GM21737 (cell line): ENCODE measurements around the gene WNT7B.

ENCODE experiments used
- ATAC-seq: cut with Tn5 transposase; IDR thresholded peaks from one replicate; pipeline ENCODE4 v1.9.1; 2021; ENCODE audit warnings: mild to moderate bottlenecking, moderate library complexity; ENCODE audit not compliant: unreplicated experiment

Gene WNT7B

GRCh38 chr22:45933506-45934167 is 43.3 kb downstream of the WNT7B start:
- no peak for ATAC-seq

DNA sequence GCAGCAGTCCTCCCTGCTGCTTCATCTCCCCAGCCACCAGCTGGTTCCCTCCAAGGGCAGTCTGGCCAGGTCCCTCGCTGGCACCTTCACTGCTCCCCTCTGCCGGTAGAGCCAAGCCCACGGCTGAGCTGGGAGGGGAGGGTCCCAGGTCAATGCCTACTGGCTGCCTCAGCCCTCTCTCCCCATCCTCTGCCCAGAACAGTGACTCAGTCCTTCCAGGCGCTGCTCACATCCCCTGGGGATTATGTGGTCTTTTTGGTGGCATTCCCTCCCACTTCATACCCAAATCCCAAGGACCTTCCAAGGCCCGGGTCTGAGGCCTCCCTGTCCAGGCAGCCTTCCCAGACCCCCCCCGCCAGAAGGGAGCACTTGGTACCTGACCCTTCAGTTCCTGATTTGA is 44.9 kb downstream of the WNT7B start:
- no peak for ATAC-seq

DNA sequence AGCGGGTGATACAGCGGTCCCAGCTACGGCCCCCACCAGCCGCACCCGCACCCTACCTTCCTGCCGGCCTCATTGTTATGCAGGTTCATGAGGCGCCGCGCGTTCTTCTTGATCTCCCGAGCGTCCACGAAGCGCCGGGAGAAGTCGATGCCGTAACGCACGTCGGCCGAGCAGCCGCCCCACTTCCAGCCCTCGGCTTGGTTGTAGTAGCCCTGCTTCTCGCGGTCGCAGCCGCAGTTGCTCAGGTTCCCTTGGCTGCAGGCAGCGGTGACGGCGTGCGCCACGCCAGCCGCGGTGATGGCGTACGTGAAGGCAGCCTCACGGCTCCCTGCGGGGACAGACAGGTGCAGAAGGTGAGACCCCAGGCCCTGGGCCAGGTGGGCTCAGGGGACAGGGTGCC is 45.9 kb downstream of the WNT7B start:
- ATAC-seq, result no peak

GRCh38 chr22:45930324-45930723 is 46.6 kb downstream of the WNT7B start:
- ATAC-seq, result no peak

DNA sequence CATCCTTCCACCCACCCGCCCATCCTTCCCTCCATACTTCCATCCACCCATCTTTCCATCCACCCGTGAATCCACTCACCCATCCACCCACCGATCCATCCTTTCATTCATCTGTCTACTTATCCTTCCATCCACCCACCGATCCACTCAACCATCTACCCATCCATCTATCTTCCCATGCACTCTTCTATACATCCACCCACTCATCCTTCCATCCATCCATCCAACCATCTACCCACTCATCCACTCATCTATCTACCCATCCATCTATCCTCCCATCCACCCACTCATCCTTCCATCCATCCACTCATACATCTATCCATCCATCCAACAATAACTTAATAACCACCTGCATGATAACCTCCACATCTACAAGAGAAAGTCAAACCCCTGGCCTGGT is 47.3 kb downstream of the WNT7B start:
- no peak for ATAC-seq

DNA sequence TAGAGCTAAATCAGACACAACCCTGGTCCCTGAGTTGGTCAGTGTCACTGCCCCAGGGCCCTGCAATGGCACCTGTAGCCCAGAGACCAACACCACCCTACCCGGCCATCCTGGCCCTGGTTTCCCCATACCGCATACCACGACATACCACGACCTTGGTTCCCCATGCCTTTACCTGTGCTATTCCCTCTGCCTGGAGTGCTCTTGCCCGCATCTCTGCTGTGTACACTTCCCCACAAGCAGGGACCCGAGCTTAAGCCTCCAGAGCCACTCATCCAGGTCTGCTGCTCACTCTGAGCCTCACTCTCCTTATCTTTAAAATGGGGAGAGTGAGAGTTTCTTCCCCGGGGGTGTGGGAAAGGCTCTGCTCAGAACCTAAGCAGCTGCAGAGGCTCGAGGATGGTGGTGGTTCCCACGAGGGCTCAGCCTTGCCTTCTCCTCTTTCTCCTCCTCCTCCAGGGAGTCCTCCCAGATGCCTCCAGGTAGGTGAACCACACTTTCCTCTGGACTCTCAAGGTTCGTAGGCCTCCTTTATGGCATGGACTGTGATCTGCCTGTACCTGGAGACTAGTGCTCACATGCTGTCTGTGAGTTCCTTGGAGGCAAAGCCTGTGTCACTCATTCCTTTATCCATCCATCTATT is 48.1 kb downstream of the WNT7B start:
- ATAC-seq, result no peak

GRCh38 chr22:45927059-45927458 is 49.9 kb downstream of the WNT7B start:
- no peak for ATAC-seq

DNA sequence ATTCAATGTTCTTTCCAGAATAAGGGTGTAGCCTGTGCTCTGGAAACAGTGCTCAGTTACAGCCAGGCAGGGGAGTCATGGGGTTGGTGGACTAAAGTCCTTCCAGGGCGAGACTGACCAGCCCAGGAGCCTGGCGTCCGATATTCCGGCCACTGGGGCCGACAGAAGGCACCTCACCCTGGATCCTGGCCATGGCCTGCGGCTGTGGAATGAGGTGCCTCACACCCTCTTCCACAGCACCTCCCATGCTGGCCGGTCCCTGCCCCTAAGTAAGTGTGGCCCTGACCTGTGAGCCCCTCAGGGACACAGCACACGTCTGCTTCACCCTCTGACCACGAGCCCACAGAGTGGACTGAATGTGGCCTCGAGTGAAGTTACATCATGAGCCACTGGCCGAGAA is 50.5 kb downstream of the WNT7B start:
- ATAC-seq, result no peak

- ATAC-seq, result no peak
These were observed 51.1 kb downstream of the WNT7B start for GRCh38 chr22:45925811-45926351.

DNA sequence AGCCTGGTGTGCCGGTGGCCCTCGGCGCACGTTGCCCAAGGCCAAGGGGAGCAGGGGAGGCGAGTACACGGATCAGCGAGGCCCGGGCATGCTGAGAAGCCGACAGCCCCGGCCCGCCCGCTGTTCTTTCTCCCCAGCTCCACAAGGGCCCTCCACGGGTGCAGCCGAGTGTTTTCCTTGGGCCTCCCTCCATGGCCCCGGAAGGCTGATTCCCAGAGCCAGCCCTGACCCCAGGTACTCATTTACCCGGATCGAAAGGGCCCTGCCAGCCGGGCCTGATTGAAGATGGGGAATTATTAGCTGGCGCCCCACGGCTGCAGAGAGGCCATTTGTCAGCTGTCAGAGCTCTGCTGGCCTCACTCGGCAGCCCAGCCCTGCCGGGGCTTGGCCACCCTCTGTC is 53.1 kb downstream of the WNT7B start:
- no peak for ATAC-seq

- ATAC-seq, result no peak
These were observed 53.8 kb downstream of the WNT7B start for GRCh38 chr22:45923212-45923611.

DNA sequence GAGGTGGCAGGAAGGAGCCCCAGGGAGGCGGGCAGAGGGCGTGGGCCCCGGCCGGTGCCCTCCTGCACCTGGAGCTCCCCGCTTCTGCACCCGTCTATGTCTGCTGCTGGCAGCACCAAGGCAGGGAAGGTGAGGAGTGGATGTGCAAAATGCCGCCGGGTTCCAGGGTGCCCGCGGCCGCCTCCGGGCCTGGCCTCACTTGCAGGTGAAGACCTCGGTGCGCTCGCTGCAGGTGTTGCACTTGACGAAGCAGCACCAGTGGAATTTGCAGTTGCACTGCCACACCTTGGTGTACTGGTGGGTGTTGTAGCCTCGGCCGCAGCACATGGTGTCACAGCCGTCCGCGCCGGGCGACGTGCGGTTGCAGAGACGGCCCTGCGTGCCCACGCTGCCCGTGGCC is 54.3 kb downstream of the WNT7B start:
- ATAC-seq, result no peak

- no peak for ATAC-seq
These were observed 54.7 kb downstream of the WNT7B start for GRCh38 chr22:45922256-45922655.

DNA sequence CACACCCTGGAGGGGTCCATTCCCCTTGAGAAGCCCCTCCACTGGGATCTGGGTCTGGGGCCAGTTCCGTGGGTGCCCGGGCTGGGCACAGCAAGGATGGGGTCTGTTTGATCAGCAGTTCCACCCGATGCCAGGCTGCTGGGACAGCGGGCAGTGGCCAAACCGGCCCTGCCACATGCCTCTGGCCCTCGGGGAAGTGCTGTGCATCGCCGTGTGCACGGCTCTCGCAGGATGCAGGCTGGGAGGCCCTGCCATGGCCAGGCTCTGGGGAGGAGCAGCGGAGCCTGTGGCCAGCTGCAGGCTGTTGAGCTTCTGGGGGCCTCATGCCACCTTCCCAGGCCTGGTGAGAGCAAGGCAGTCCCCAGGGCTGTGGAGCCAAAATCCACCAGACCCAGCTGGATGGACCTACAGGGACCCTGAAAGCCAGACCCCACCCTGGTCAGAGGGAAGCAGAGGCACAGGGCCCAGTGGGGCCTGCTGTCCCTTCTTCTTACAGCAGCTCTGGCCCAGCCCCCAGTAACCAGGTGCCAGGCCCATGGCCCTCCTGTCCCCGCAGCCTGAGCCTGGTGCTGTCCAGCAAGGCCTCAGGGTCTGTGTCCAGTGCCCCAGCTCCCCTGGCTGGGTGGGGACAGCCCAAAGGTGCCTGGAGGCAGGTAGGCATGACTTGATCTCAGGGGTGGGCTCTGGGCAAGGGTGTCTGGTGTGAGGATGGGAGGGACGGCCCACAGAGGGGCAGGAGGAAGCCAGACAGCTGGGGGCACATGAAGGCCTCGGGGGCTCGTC is 57.3 kb downstream of the WNT7B start:
- no peak for ATAC-seq

- no peak for ATAC-seq
These were observed 58.2 kb downstream of the WNT7B start for GRCh38 chr22:45918459-45919370.

DNA sequence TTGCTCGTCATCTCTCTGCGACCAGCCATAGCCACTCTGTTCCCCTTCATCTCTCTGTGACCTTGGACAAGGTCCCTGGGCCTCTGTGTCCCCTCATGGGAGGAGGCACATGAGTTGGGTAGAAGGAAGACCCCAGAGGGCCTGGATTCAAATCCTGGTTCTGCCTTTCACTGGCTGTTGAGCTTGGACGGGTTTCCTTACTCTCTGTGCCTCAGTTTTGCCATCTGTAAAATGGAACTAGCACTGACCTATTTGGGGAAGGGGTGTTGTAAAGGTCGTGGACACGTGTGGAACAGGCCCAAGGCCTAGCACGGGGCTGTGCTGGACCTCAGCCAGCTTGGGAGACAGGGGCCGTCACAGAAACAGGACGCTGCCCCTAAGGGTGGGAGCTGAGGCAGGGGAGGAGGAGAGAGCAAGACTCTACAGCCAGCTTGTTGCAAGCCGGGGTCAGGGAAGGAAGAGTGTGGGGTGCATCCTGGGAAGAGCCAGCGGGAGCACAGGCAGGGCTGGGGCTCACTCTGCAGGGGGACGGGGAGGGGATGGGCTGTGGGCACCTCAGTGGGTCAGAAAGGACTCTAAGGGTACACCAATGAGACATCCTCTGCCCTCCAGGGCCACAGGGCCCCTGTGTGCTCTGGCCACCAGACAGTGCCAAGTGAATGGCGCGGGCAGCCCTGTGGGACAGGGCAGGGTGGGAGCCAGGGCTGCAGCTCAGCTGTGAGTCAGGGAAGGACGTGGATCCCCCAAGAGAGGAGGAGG is 59.1 kb downstream of the WNT7B start:
- ATAC-seq, result no peak

- ATAC-seq, result no peak
These were observed 59.8 kb downstream of the WNT7B start for GRCh38 chr22:45917146-45917545.

- ATAC-seq, result no peak
These were observed 60.4 kb downstream of the WNT7B start for GRCh38 chr22:45916515-45916914.

GRCh38 chr22:45915841-45916240 is 61.1 kb downstream of the WNT7B start:
- ATAC-seq, result no peak

DNA sequence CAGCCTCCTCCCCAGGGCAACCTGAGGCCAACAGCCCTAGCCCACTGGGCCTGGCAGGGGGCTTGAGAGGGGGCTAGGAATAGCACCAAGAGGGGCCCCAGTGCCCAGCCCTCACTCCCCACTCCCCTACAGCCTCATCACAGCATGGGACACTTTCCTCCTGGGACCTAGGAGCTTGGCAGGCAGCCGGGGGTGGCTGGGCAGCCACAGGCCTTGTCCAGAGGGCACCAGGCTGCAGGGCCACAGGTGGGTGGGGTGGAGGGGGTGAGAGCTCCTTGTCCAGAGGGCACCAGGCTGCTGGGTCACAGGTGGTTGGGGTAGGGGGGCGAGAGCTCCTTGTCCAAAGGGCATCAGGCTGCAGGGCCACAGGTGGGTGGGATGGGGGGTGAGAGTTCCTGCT is 61.8 kb downstream of the WNT7B start:
- no peak for ATAC-seq
